ENCODE measurements around the gene LAYN. TPM values are rescaled to one million over a fixed set of nuclear protein-coding genes. Genes with fewer than 3 reads are reported as not detected.

Gene LAYN
- total and polyA plus RNA-seq, 9 of the 15 experiments (the other 6 are each of a cell fraction or from before 2014, with no cell fraction given): not detected

DNA sequence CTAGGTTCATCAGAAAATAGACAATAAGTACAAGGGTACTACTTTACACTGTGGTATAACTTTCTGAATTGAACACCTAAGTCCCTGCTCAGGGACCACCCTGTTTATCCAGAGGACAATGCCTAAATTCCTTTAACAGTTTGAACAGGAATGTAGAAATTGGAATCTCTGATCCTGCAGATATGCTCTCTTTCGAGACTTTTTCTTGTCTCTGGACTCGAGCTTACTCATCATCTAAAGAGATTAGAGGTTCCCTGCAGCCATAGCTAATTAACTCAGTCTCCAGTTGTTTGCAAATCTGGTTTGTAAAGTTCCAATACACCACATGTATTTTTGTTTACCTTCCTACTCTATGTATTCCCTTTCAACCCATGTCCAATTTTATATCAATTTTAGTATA, 24.9 kb upstream of the LAYN start:
- no peak for TF ChIP-seq CTBP1 (IDR thresholded peaks at IDR 0.05; ENCODE audit: borderline replicate concordance)
- no peak for TF ChIP-seq ZNF354B (CRISPR knock-in tag; IDR thresholded peaks at IDR 0.05)
- TF ChIP-seq, protein P1, sequence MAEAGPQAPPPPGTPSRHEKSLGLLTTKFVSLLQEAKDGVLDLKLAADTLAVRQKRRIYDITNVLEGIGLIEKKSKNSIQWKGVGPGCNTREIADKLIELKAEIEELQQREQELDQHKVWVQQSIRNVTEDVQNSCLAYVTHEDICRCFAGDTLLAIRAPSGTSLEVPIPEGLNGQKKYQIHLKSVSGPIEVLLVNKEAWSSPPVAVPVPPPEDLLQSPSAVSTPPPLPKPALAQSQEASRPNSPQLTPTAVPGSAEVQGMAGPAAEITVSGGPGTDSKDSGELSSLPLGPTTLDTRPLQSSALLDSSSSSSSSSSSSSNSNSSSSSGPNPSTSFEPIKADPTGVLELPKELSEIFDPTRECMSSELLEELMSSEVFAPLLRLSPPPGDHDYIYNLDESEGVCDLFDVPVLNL (CRISPR knock-in tag; IDR thresholded peaks at IDR 0.05; ENCODE audit: low read depth): no peak
- 0% methylated on average over 2 of the region's 2 CpGs for WGBS (ENCODE audit: insufficient coverage, low coverage, missing lambda C conversion rate)
- POLR2A ChIA-PET: no interaction called here
- no peak for DNase-seq (ENCODE audit: extremely low read depth in 1 of 4, low spot score in 3 of 4)
- Histone ChIP-seq H3K9me1 (ENCODE audit: control insufficient read depth, insufficient read depth, low read length) (no peaks in the 10 kb centered on the region), H3K27ac (ENCODE audit: extremely low read depth, low read depth, low read length) (no peak overlapping the region), H3K27me3 (ENCODE audit: control insufficient read depth in 2 of 2, insufficient read depth in 2 of 2, low read length in 2 of 2) (peaks cover 11 to 15% of the 10 kb centered on the region in 2 experiments; a peak in 4 of 5 replicates), H3K79me2 (ENCODE audit: control insufficient read depth, insufficient read depth, low read length) (no peaks in the 10 kb centered on the region), H4K20me1 (replicated peaks; ENCODE audit: control insufficient read depth, insufficient read depth, low read length) (no peaks in the 10 kb centered on the region), H3K4me2 (ENCODE audit: insufficient read depth, low read length) (no peak overlapping the region), H3K4me3 (no peak overlapping the region), H2AFZ (ENCODE audit: low read depth, low read length) (no peak overlapping the region), H3K9me3 (replicated peaks; ENCODE audit: control insufficient read depth, insufficient read depth, low read depth, low read length) (no peaks in the 10 kb centered on the region), H3K36me3 (ENCODE audit: control insufficient read depth, insufficient read depth, low read length) (no peaks in the 10 kb centered on the region), H3K4me1 (replicated peaks in 1 of 2; ENCODE audit: control insufficient read depth in 2 of 2, insufficient read depth in 2 of 2, low read length in 2 of 2) (peaks cover 0 to 9% of the 10 kb centered on the region in 2 experiments; a peak in 3 of 5 replicates), H3K9ac (ENCODE audit: insufficient read depth in 1 of 2, low read depth in 2 of 2, low read length in 2 of 2) (no peak overlapping the region)
- CTCF ChIA-PET (ENCODE audit: low intra/inter-chr PET ratio): no interaction called here
- in situ Hi-C loops (cut with MboI): no loop called here
- no peak for FAIRE-seq
- BruUV-seq (replicated peaks): no TSS peak
- no peak for ATAC-seq
- intact Hi-C loops (cut with micrococcal nuclease): no loop called here

DNA sequence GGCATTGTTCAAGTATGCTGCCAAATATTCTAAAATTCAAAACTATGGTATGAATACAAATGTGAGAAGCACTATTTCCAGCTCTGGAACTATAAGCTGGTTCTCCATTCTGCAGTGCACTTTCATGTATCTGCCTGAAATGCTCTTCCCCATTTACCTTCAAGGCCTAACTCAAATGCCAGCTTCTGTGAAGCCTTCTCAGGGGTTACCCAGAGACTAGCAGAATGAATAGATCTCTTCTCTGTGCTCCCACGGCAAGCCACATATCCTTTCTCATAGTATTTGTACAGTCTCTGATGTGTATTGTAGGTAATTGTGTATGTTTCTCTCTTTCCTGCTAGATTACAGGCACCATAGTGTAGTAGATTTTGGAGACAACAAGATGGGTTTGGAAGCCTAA, 21.9 kb upstream of the LAYN start:
- ChIA-PET CTCF (ENCODE audit: low intra/inter-chr PET ratio) (no interaction called here), POLR2A (no interaction called here)
- no peaks in the 10 kb centered on the region for H3K79me2 ChIP-seq (ENCODE audit: control insufficient read depth, insufficient read depth, low read length)
- DNase-seq (ENCODE audit: extremely low read depth in 1 of 4, low spot score in 3 of 4): no peak
- no peaks in the 10 kb centered on the region for H3K36me3 ChIP-seq (ENCODE audit: control insufficient read depth, insufficient read depth, low read length)
- H3K9me3 ChIP-seq (replicated peaks; ENCODE audit: control insufficient read depth, insufficient read depth, low read depth, low read length): no peaks in the 10 kb centered on the region
- no peak overlapping the region for H3K27ac ChIP-seq (ENCODE audit: extremely low read depth, low read depth, low read length)
- 0% methylated on average over 1 of the region's 1 CpG for WGBS (ENCODE audit: insufficient coverage, low coverage, missing lambda C conversion rate)
- H3K4me1 ChIP-seq (replicated peaks in 1 of 2; ENCODE audit: control insufficient read depth in 2 of 2, insufficient read depth in 2 of 2, low read length in 2 of 2): no peaks in the 10 kb centered on the region; a peak in 2 of 5 replicates
- no peak overlapping the region for H2AFZ ChIP-seq (ENCODE audit: low read depth, low read length)
- no peak overlapping the region for H3K4me3 ChIP-seq
- no peak overlapping the region for H3K4me2 ChIP-seq (ENCODE audit: insufficient read depth, low read length)
- no TSS peak for BruUV-seq (replicated peaks)
- H4K20me1 ChIP-seq (replicated peaks; ENCODE audit: control insufficient read depth, insufficient read depth, low read length): no peaks in the 10 kb centered on the region
- no peaks in the 10 kb centered on the region for H3K9me1 ChIP-seq (ENCODE audit: control insufficient read depth, insufficient read depth, low read length)
- intact Hi-C loops (cut with micrococcal nuclease): no loop called here
- in situ Hi-C loops (cut with MboI): no loop called here
- H3K9ac ChIP-seq (ENCODE audit: insufficient read depth in 1 of 2, low read depth in 2 of 2, low read length in 2 of 2): no peak overlapping the region
- peaks cover 11 to 14% of the 10 kb centered on the region in 2 experiments for H3K27me3 ChIP-seq (ENCODE audit: control insufficient read depth in 2 of 2, insufficient read depth in 2 of 2, low read length in 2 of 2)
- FAIRE-seq: no peak
- no peak for ATAC-seq
- TF ChIP-seq CCNT2 (IDR thresholded peaks at IDR 0.05; ENCODE audit: borderline replicate concordance, extremely low read depth, insufficient read length, low read depth, low read length) (no peak), EWSR1 (IDR thresholded peaks at IDR 0.05; ENCODE audit: borderline replicate concordance, low read depth, partially characterized antibody) (no peak), BRF1 (IDR thresholded peaks at IDR 0.05; ENCODE audit: borderline replicate concordance, extremely low read depth, insufficient read length) (no peak), ZNF165 (CRISPR knock-in tag; IDR thresholded peaks at IDR 0.05; ENCODE audit: borderline replicate concordance) (no peak), TAF7 (tag; IDR thresholded peaks at IDR 0.05) (no peak), ZNF717 (CRISPR knock-in tag; IDR thresholded peaks at IDR 0.05) (no peak), HDAC3 (IDR thresholded peaks at IDR 0.05; ENCODE audit: borderline replicate concordance, partially characterized antibody) (no peak), NFIC (IDR thresholded peaks at IDR 0.05) (no peak), TCF7 (IDR thresholded peaks at IDR 0.05; ENCODE audit: borderline replicate concordance) (no peak)
- TF ChIP-seq, protein P2, sequence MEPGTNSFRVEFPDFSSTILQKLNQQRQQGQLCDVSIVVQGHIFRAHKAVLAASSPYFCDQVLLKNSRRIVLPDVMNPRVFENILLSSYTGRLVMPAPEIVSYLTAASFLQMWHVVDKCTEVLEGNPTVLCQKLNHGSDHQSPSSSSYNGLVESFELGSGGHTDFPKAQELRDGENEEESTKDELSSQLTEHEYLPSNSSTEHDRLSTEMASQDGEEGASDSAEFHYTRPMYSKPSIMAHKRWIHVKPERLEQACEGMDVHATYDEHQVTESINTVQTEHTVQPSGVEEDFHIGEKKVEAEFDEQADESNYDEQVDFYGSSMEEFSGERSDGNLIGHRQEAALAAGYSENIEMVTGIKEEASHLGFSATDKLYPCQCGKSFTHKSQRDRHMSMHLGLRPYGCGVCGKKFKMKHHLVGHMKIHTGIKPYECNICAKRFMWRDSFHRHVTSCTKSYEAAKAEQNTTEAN (CRISPR knock-in tag; IDR thresholded peaks at IDR 0.05): no peak

All from K562 (cell line).